OCI-M2 (cell line): ENCODE results near the gene NACAD.
"Not testable (repeated sequence)": the region's sequence is repeated elsewhere in the genome, so short reads cannot be mapped to it uniquely, and the experiment has no call there.

ENCODE experiments used
- DNase-seq: peaks from one replicate; lab custom pipeline; 2025; ENCODE audit not compliant: unreplicated experiment; lab: John Stamatoyannopoulos, UW

The NACAD gene

GRCh38 chr7:45060295-45060694 is 28.5 kb downstream of the NACAD start:
- no peak for DNase-seq

- no peak for DNase-seq
These were observed 30.9 kb downstream of the NACAD start for GRCh38 chr7:45057878-45058277.

GRCh38 chr7:45055594-45056219 is 33.1 kb downstream of the NACAD start:
- no peak for DNase-seq

GRCh38 chr7:45055016-45055415 is 33.8 kb downstream of the NACAD start:
- DNase-seq, result no peak

- DNase-seq, result no peak
These were observed 34.3 kb downstream of the NACAD start for GRCh38 chr7:45054442-45054841.

GRCh38 chr7:45053941-45054340 is 34.8 kb downstream of the NACAD start:
- no peak for DNase-seq

GRCh38 chr7:45053401-45053800 is 35.4 kb downstream of the NACAD start:
- DNase-seq, result no peak

GRCh38 chr7:45052011-45052410 is 36.8 kb downstream of the NACAD start:
- no peak for DNase-seq

- no peak for DNase-seq
These were observed 38.6 kb downstream of the NACAD start for GRCh38 chr7:45050198-45050597.

- no peak for DNase-seq
These were observed 40.0 kb downstream of the NACAD start for GRCh38 chr7:45048748-45049147.

- no peak for DNase-seq
These were observed 44.4 kb downstream of the NACAD start for GRCh38 chr7:45044338-45044737.

GRCh38 chr7:45039106-45039505 is 49.7 kb downstream of the NACAD start:
- DNase-seq, result no peak

GRCh38 chr7:45037876-45038275 is 50.9 kb downstream of the NACAD start:
- DNase-seq, result no peak

GRCh38 chr7:45036796-45037195 is 52.0 kb downstream of the NACAD start:
- DNase-seq, result no peak

GRCh38 chr7:45036317-45036716 is 52.5 kb downstream of the NACAD start:
- no peak for DNase-seq

GRCh38 chr7:45035893-45036292 is 52.9 kb downstream of the NACAD start:
- DNase-seq, result no peak

- no peak for DNase-seq
These were observed 53.4 kb downstream of the NACAD start for GRCh38 chr7:45035371-45035770.

GRCh38 chr7:45034710-45035109 is 54.1 kb downstream of the NACAD start:
- DNase-seq, result not testable (repeated sequence)

GRCh38 chr7:45033931-45034290 is 54.9 kb downstream of the NACAD start:
- DNase-seq, result no peak

GRCh38 chr7:45033261-45033930 is 55.4 kb downstream of the NACAD start:
- no peak for DNase-seq

GRCh38 chr7:45032421-45032820 is 56.3 kb downstream of the NACAD start:
- no peak for DNase-seq

GRCh38 chr7:45031829-45032228 is 56.9 kb downstream of the NACAD start:
- no peak for DNase-seq
